Endothelial cell of umbilical vein (primary cell): ENCODE results near the gene CASP7. TPM values are rescaled to one million over a fixed set of nuclear protein-coding genes. Genes with fewer than 3 reads are reported as not detected.
A peak's percentile ranks its signal among the peaks of the same experiment; 100 is the strongest.

ENCODE experiments used
- BruUV-seq: library from RNA; stranded (reverse); fragments of 400-500 nt; replicated peaks from 2 replicates; lab custom pipeline; 2021; lab: Mats Ljungman, UMichigan
- CTCF ChIA-PET: fragments of 300-600, 350-600 bp; sonication (Branson Sonifier 250); formaldehyde crosslinking; loops from one replicate; lab custom pipeline; 2021; ENCODE audit warnings: antibody characterized with exemption, inconsistent platforms; lab: Charles Lee
- POLR2A ChIA-PET: fragments of 300-600, 350-600 bp; sonication (Branson Sonifier 250); formaldehyde crosslinking; loops from one replicate; lab custom pipeline; 2021; ENCODE audit warnings: antibody characterized with exemption, inconsistent platforms; lab: Charles Lee
- DNase-seq: peaks from one replicate; pipeline ENCODE4 v3.0.0-alpha.2; 2011; ENCODE audit warnings: low read depth, low spot score
- FAIRE-seq: peaks from 2 replicates; lab custom pipeline; 2011; peaks lifted over from hg19 to GRCh38; lab: Jason Lieb, UNC
- H2AFZ ChIP-seq: 2 replicates; pipeline ENCODE4 v1.6.0; 2012; ENCODE audit warnings: low read depth, low read length, control low read depth, inconsistent platforms
- H3K27ac ChIP-seq: 2 replicates; pipeline ENCODE4 v1.5.1; 2011; ENCODE audit warnings: low read depth, mild to moderate bottlenecking, control low read depth, low read length, moderate library complexity; ENCODE audit not compliant: insufficient read depth
- H3K27me3 ChIP-seq, 2 experiments: 2 replicates each; pipeline versions ENCODE4 v1.6.0 to v1.6.1; 2011; ENCODE audit warnings: low read length in 2 of 2, mixed read lengths in 1 of 2; ENCODE audit not compliant: control insufficient read depth in 2 of 2, insufficient read depth in 2 of 2
- H3K36me3 ChIP-seq, 2 experiments: 2 replicates in 1 of 2; 3 replicates in 1 of 2; pipeline ENCODE4 v1.5.1; 2011; ENCODE audit warnings: low read length in 2 of 2, mild to moderate bottlenecking in 1 of 2, moderate library complexity in 1 of 2; ENCODE audit not compliant: control insufficient read depth in 2 of 2, insufficient read depth in 2 of 2; ENCODE audit errors: extremely low read depth in 1 of 2
- H3K4me1 ChIP-seq: 3 replicates; pipeline ENCODE4 v1.5.1; 2011; ENCODE audit warnings: mild to moderate bottlenecking, low read length; ENCODE audit not compliant: control insufficient read depth, insufficient read depth; ENCODE audit errors: extremely low read depth
- H3K4me2 ChIP-seq: 2 replicates; pipeline ENCODE4 v1.6.1; 2011; ENCODE audit warnings: low read length, control low read depth, mixed read lengths; ENCODE audit not compliant: insufficient read depth
- H3K4me3 ChIP-seq, 3 experiments: fragments of 200-600 bp in 1 of 3; sonication (generic), shearing (Covaris generic) in 1 of 3; replicated peaks in 1 of 3; 2 replicates each; pipeline ENCODE4 v1.5.1; 2011 to 2016; ENCODE audit warnings: control low read depth in 3 of 3, low read length in 3 of 3, mild to moderate bottlenecking in 2 of 3, inconsistent platforms in 1 of 3, low read depth in 1 of 3, moderate library complexity in 1 of 3; ENCODE audit not compliant: insufficient read depth in 1 of 3
- H3K79me2 ChIP-seq: 2 replicates; pipeline ENCODE4 v1.6.0; 2012; ENCODE audit warnings: low read length, inconsistent platforms; ENCODE audit not compliant: control insufficient read depth, insufficient read depth
- H3K9ac ChIP-seq: replicated peaks from 2 replicates; pipeline ENCODE3; 2011; ENCODE audit warnings: low read length, control low read depth; ENCODE audit not compliant: insufficient read depth; ENCODE audit errors: extremely low read depth
- H3K9me1 ChIP-seq: replicated peaks from 3 replicates; pipeline ENCODE4 v1.6.0; 2011; ENCODE audit warnings: mild to moderate bottlenecking, low read length; ENCODE audit not compliant: control insufficient read depth, insufficient read depth; ENCODE audit errors: extremely low read depth
- H3K9me3 ChIP-seq: replicated peaks from 2 replicates; pipeline ENCODE4 v1.5.1; 2012; ENCODE audit warnings: low read length, inconsistent platforms; ENCODE audit not compliant: control insufficient read depth, insufficient read depth
- H4K20me1 ChIP-seq: replicated peaks from 2 replicates; pipeline ENCODE3; 2011; ENCODE audit warnings: mild to moderate bottlenecking, low read length; ENCODE audit not compliant: control insufficient read depth, insufficient read depth; ENCODE audit errors: extremely low read depth
- EZH2 ChIP-seq: IDR thresholded peaks from 2 replicates; pipeline ENCODE4 v1.6.1; 2012; ENCODE audit warnings: borderline replicate concordance, low read depth, mild to moderate bottlenecking, moderate library complexity, low read length, inconsistent platforms; ENCODE audit not compliant: severe bottlenecking
- FOS ChIP-seq: IDR thresholded peaks from 2 replicates; pipeline ENCODE4 v1.6.1; 2011; ENCODE audit warnings: mild to moderate bottlenecking, low read length, moderate library complexity, borderline replicate concordance; ENCODE audit not compliant: insufficient read depth
- GATA2 ChIP-seq: IDR thresholded peaks from 2 replicates; pipeline ENCODE4 v1.7.0; 2011; ENCODE audit warnings: low read depth, mild to moderate bottlenecking, moderate library complexity, mixed read lengths, low read length; ENCODE audit not compliant: insufficient read length, insufficient read depth
- JUN ChIP-seq: IDR thresholded peaks from 2 replicates; pipeline ENCODE4 v1.6.1; 2011; ENCODE audit warnings: borderline replicate concordance, low read depth; ENCODE audit not compliant: insufficient read length, insufficient read depth
- MAX ChIP-seq: IDR thresholded peaks from 2 replicates; pipeline ENCODE4 v1.6.1; 2011; ENCODE audit not compliant: insufficient read depth, insufficient read length
- MYC ChIP-seq: IDR thresholded peaks from one replicate; pipeline ENCODE4 v1.6.1; 2011; ENCODE audit warnings: mild to moderate bottlenecking, low read depth, low read length
- POLR2A ChIP-seq: IDR thresholded peaks from 2 replicates; pipeline ENCODE4 v1.6.1; 2012; ENCODE audit warnings: low read depth, mild to moderate bottlenecking, control low read depth, low read length
- POLR2AphosphoS5 ChIP-seq: IDR thresholded peaks from 2 replicates; pipeline ENCODE4 v1.6.1; 2012; ENCODE audit warnings: low read depth, mild to moderate bottlenecking, control low read depth, low read length, moderate library complexity; ENCODE audit not compliant: insufficient read depth
- dilution Hi-C: fragments of 300-500 bp; cut with MboI; formaldehyde crosslinking; loops from one replicate; pipeline ENCODE4 v1.15.0; 2019; ENCODE audit warnings: low sequenced_read_pairs; ENCODE audit not compliant: extremely low pct_ligation_motif_present
- intact Hi-C: fragments of 100-400 bp; cut with micrococcal nuclease; formaldehyde crosslinking; loops from one replicate; pipeline ENCODE4 v1.10.0; 2022
- polyA plus RNA-seq, 4 experiments: library from polyadenylated mRNA; depleted of rRNA in 3 of 4; stranded (reverse) in 3 of 4; unstranded in 1 of 4; fragments of >200 nt; gene quantifications; 2 replicates each; pipeline versions ENCODE4 v1.2.1 to v1.2.3, GENCODE V29; 2011 to 2012; ENCODE audit warnings: missing spikeins in 1 of 4
- total RNA-seq: library from RNA; stranded (reverse); gene quantifications from 2 replicates; pipeline ENCODE4 v1.2.3, GENCODE V29; 2021
- TF ChIP-seq, protein P1 (sequence below), 2 donors: IDR thresholded peaks; 1 replicate in 1 of 2; 2 replicates in 1 of 2; pipeline ENCODE4 v1.5.1; 2011; ENCODE audit warnings: low read length in 2 of 2, mild to moderate bottlenecking in 2 of 2, moderate library complexity in 2 of 2, control low read depth in 1 of 2, inconsistent platforms in 1 of 2, low read depth in 1 of 2; ENCODE audit not compliant: insufficient read depth in 1 of 2; ENCODE audit errors: extremely low read depth in 1 of 2

The CASP7 gene
- total and polyA plus RNA-seq, 2 donors (not counting 3 experiments of a cell fraction or from before 2014, with no cell fraction given): 14.6 to 54.3 TPM

- CTCF ChIA-PET: interaction anchor here (1.1 to 3.1 kb wide), 3 partner anchors 27 to 397 kb away, joined by 3 to 52 read pairs (median 23); partner anchors contain the start of gene CASP7
- Histone ChIP-seq H4K20me1 (no peaks in the 10 kb centered on the region), H3K9me1 (no peaks in the 10 kb centered on the region), H3K27me3 (no peaks in the 10 kb centered on the region), H3K4me1 (peaks cover 20% of the 10 kb centered on the region), H3K4me2 (no peak overlapping the region), H3K9me3 (no peaks in the 10 kb centered on the region), H3K27ac (no peak overlapping the region), H3K4me3 (no peak overlapping the region), H3K79me2 (no peaks in the 10 kb centered on the region), H3K36me3 (peaks cover under 1 to 3% of the 10 kb centered on the region in 2 experiments), H3K9ac (no peak overlapping the region), H2AFZ (no peak overlapping the region)
- DNase-seq (no peak), FAIRE-seq (no peak)
- BruUV-seq: no TSS peak
- dilution Hi-C loops (no loop called here), intact Hi-C loops (loop anchor here (5.0 kb wide), 2 partner anchors 76 to 336 kb away; partner anchors contain the start of gene ADRB1)
- TF ChIP-seq JUN (no peak), GATA2 (peak; percentile 87)
- POLR2A ChIA-PET: no interaction called here
Measured at GRCh38 chr10:113706623-113707022, 26.9 kb downstream of the CASP7 start.

DNA sequence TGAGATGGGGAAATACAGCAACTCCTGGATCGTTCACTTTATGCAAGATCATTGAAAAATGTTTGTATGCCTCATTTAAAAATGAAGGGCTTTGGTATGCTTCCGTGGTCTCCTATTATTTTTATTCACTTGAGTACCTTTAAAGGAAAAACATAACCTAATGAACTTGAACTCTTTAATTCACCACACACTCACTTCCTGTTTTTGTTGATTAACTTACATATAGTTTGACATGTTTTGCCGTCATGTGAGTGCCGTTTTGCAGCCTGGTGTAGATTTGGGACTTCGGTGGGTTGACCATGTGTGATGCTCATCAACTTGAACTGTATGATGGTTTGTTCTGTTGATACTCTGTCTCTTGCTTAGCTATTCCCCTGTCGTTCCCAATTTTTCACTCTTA is 28.9 kb downstream of the CASP7 start:
- no peaks in the 10 kb centered on the region for H3K9me1 ChIP-seq
- H3K4me2 ChIP-seq: peak overlapping the region; percentile 6
- no peak overlapping the region for H3K4me3 ChIP-seq
- no peak overlapping the region for H2AFZ ChIP-seq
- H3K36me3 ChIP-seq: peaks cover 2 to 3% of the 10 kb centered on the region in 2 experiments
- dilution Hi-C loops: no loop called here
- FAIRE-seq (peak; percentile 21), DNase-seq (no peak)
- intact Hi-C loops: loop anchor here (5.0 kb wide), 2 partner anchors 74 to 334 kb away; partner anchors contain the start of gene ADRB1
- H3K4me1 ChIP-seq: peaks cover 20% of the 10 kb centered on the region
- no peak overlapping the region for H3K9ac ChIP-seq
- no peaks in the 10 kb centered on the region for H4K20me1 ChIP-seq
- POLR2A ChIA-PET: no interaction called here
- no peaks in the 10 kb centered on the region for H3K79me2 ChIP-seq
- peak overlapping the region; percentile 39 for H3K27ac ChIP-seq
- H3K27me3 ChIP-seq: no peaks in the 10 kb centered on the region
- no TSS peak for BruUV-seq
- CTCF ChIA-PET: interaction anchor here (1.3 to 1.7 kb wide), 3 partner anchors 29 to 1421 kb away, joined by 4 to 9 read pairs (median 6); partner anchors contain the start of gene CASP7
- no peaks in the 10 kb centered on the region for H3K9me3 ChIP-seq
- no peak for TF ChIP-seq JUN
- TF ChIP-seq POLR2A: no peak
- TF ChIP-seq MAX: no peak
- TF ChIP-seq EZH2: no peak
- TF ChIP-seq MYC: no peak
- TF ChIP-seq POLR2AphosphoS5: no peak
- no peak for TF ChIP-seq GATA2
- TF ChIP-seq, protein P1, sequence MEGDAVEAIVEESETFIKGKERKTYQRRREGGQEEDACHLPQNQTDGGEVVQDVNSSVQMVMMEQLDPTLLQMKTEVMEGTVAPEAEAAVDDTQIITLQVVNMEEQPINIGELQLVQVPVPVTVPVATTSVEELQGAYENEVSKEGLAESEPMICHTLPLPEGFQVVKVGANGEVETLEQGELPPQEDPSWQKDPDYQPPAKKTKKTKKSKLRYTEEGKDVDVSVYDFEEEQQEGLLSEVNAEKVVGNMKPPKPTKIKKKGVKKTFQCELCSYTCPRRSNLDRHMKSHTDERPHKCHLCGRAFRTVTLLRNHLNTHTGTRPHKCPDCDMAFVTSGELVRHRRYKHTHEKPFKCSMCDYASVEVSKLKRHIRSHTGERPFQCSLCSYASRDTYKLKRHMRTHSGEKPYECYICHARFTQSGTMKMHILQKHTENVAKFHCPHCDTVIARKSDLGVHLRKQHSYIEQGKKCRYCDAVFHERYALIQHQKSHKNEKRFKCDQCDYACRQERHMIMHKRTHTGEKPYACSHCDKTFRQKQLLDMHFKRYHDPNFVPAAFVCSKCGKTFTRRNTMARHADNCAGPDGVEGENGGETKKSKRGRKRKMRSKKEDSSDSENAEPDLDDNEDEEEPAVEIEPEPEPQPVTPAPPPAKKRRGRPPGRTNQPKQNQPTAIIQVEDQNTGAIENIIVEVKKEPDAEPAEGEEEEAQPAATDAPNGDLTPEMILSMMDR (IDR thresholded peaks at IDR 0.05; ENCODE audit: extremely low read depth in 1 of 2, insufficient read depth in 1 of 2, low read depth in 1 of 2, low read length in 2 of 2): no peak
- TF ChIP-seq FOS: no peak
